ENCODE measurements around the gene PLXNA2.

The PLXNA2 gene

GRCh38 chr1:208172423-208173145 is 71.6 kb downstream of the PLXNA2 start:
- TF ChIP-seq CTCF (IDR thresholded peaks at IDR 0.05; ENCODE audit: unreplicated experiment in 3 of 3), result no peak
- no peak overlapping the region for H3K4me3 Mint-ChIP-seq
- H3K27me3 Mint-ChIP-seq (ENCODE audit: low read depth), result peaks cover 30% of the 10 kb centered on the region
- H3K4me1 Mint-ChIP-seq, result peaks cover 80% of the 10 kb centered on the region
- H3K27ac Mint-ChIP-seq, result no peak overlapping the region
- no peaks in the 10 kb centered on the region for H3K9me3 Mint-ChIP-seq
- H3K36me3 Mint-ChIP-seq (ENCODE audit: low read depth), result no peaks in the 10 kb centered on the region

GRCh38 chr1:208171616-208172422 is 72.4 kb downstream of the PLXNA2 start:
- Mint-ChIP-seq H3K9me3 (no peaks in the 10 kb centered on the region), H3K4me1 (peaks cover 83% of the 10 kb centered on the region), H3K36me3 (ENCODE audit: low read depth) (peaks cover 3% of the 10 kb centered on the region), H3K4me3 (no peak overlapping the region), H3K27ac (no peak overlapping the region), H3K27me3 (ENCODE audit: low read depth) (peaks cover 37% of the 10 kb centered on the region)
- TF ChIP-seq CTCF (IDR thresholded peaks at IDR 0.05; ENCODE audit: unreplicated experiment in 3 of 3), result no peak

DNA sequence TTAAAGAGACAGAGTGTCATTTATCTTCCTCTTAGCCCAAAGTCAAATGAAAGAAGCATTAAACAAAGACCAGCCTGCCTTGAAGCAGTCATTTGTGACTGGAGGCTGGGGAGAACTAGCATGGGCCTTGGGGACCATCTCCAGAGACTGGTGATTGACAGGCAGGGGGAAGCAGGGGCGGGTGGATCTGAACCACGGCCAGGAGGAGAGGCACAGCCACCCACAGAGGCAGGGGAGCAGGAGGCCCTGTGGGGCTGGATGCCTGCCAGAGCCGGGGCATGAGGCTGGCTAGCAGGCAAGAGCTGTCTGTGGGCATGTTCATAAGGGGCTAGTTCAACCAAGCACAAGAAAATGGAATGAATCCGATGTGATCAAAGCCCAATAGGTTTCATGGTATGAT is 73.9 kb downstream of the PLXNA2 start:
- peaks cover 43% of the 10 kb centered on the region for H3K27me3 Mint-ChIP-seq (ENCODE audit: low read depth)
- H3K4me3 Mint-ChIP-seq, result no peak overlapping the region
- H3K9me3 Mint-ChIP-seq, result no peaks in the 10 kb centered on the region
- TF ChIP-seq CTCF (IDR thresholded peaks at IDR 0.05; ENCODE audit: unreplicated experiment in 3 of 3), result no peak
- H3K27ac Mint-ChIP-seq, result peak overlapping the region in 2 of 3 experiments; percentile 21 to 27
- H3K36me3 Mint-ChIP-seq (ENCODE audit: low read depth), result peaks cover 10% of the 10 kb centered on the region
- H3K4me1 Mint-ChIP-seq, result peaks cover 82% of the 10 kb centered on the region

DNA sequence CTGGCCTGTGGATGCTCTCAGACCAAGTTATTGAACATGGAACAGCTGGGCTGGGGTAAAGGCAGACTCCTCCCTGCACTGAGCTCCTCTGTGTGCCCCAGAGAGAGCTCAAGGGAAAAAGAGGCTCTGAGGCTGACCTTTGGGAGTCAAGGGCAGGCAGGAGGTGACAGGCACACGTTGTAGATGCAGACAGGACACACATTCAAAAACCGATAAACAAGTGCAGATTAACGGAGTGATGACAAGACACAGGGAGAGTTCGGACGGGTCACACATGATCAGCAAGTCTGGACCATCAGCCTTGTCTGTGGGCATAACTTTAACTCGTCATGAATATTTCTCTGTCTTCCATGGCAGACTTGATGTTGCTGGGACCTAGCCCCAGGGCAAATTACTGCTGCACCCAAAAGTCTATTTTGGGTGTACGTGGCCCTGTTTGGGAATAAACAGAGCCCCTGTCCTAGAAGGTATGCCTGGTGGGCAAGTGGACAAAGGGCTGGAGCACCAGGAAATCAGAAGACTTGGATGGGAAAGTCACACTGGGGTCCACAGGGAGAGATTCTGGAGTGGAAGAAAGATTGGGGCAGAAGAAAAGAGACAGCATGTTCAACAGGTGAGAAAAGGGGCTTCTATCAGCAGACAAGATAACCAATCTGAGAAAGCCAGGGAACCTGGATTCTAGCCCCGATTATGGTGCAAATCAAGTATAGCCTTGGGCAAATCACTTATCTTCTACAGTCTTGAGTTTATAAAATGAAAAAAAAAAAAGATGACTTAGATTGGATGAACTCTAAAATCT is 74.9 kb downstream of the PLXNA2 start:
- TF ChIP-seq CTCF (IDR thresholded peaks at IDR 0.05; ENCODE audit: unreplicated experiment in 3 of 3), result no peak
- Mint-ChIP-seq H3K9me3 (no peaks in the 10 kb centered on the region), H3K4me1 (peaks cover 79% of the 10 kb centered on the region), H3K27ac (peak overlapping the region in 1 of 3 experiments; percentile 27), H3K4me3 (no peak overlapping the region), H3K36me3 (ENCODE audit: low read depth) (peaks cover 10% of the 10 kb centered on the region), H3K27me3 (ENCODE audit: low read depth) (peaks cover 41% of the 10 kb centered on the region)

DNA sequence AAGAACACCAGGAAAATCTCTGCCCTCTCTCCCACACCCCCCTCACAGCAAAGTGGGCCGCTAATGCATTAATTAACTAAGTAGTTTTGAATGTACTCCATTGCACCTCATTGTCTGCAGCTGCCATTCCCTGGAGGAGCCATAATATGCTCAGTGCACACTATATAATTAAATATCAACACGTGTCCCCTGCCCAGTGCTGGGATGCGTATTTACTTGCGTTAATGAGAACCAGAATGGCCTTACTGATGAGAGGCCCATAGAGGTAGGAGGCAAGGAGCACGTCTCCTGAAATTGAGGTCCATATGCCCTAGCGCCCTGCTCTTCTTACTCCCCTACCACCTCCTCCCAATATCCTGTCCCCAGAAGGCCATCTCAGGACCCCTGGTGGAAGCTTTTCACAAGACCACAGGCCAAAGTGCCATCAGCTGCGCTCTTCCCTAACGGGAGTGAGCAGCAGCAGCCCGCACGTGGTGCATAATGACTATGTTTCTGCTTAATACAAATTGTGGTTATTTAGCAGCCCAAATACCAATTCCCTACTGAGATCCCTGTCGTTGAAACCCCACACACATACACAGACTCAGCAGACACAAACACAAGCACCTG is 76.8 kb downstream of the PLXNA2 start:
- H3K36me3 Mint-ChIP-seq (ENCODE audit: low read depth), result peaks cover 10% of the 10 kb centered on the region
- H3K9me3 Mint-ChIP-seq, result no peaks in the 10 kb centered on the region
- peaks cover 81% of the 10 kb centered on the region for H3K4me1 Mint-ChIP-seq
- H3K27ac Mint-ChIP-seq, result peak overlapping the region in 2 of 3 experiments; percentile 4 to 56
- TF ChIP-seq CTCF (IDR thresholded peaks at IDR 0.05; ENCODE audit: unreplicated experiment in 3 of 3), result no peak
- H3K27me3 Mint-ChIP-seq (ENCODE audit: low read depth), result peaks cover 43% of the 10 kb centered on the region
- no peak overlapping the region for H3K4me3 Mint-ChIP-seq

All from nephron (organoid).